Measurements from ENCODE around the gene KCNG3.

- TF ChIP-seq CTCF (conservative IDR thresholded peaks at IDR 0.05) (no peak), ZFX (IDR thresholded peaks at IDR 0.05) (no peak)
Measured at GRCh38 chr2:42532397-42532796, 38.6 kb upstream of the KCNG3 start.
